Measurements from ENCODE around the gene MYOZ2. TPM values are rescaled to one million over a fixed set of nuclear protein-coding genes. Genes with fewer than 3 reads are reported as not detected.

MYOZ2 gene
- total and polyA plus RNA-seq, 3 donors from 2014 or later: 2.8 to 4.3 (median 3.2) TPM

GRCh38 chr4:119237201-119237600 is 101.6 kb downstream of the MYOZ2 start:
- no peaks in the 10 kb centered on the region for H3K36me3 ChIP-seq (ENCODE audit: low read depth, missing control alignments)
- WGBS, 2 donors: 94% methylated on average over 9 of the region's 9 CpGs
- intact Hi-C loops (cut with DNase I; ENCODE audit: low total_unique reads): no loop called here
- no peak for DNase-seq
- H3K4me3 ChIP-seq: no peak overlapping the region
- TF ChIP-seq POLR2A (IDR thresholded peaks at IDR 0.05) (no peak), CTCF (IDR thresholded peaks at IDR 0.05) (no peak)
- no peak overlapping the region for H3K27ac ChIP-seq
- no peaks in the 10 kb centered on the region for H3K9me3 ChIP-seq
- no peaks in the 10 kb centered on the region for H3K4me1 ChIP-seq
- no peaks in the 10 kb centered on the region for H3K27me3 ChIP-seq

Other genes with a start within 250 kb of the MYOZ2 start
- 10 to 100 TPM; 44.3 to 53.4 TPM for gene SYNPO2, start 247.0 kb upstream of the MYOZ2 start, total RNA-seq
- 29.1 TPM for gene SYNPO2, start 247.0 kb upstream of the MYOZ2 start, polyA plus RNA-seq (ENCODE audit: insufficient read depth, low read depth, low replicate concordance)
- gene USP53, start 76.9 kb downstream of the MYOZ2 start, total RNA-seq: 10 to 100 TPM; 46.9 to 48.1 TPM
- gene USP53, start 76.9 kb downstream of the MYOZ2 start, polyA plus RNA-seq (ENCODE audit: insufficient read depth, low read depth, low replicate concordance): 13.1 TPM
- gene FABP2, start 186.3 kb downstream of the MYOZ2 start, total RNA-seq: not detected
- gene FABP2, start 186.3 kb downstream of the MYOZ2 start, polyA plus RNA-seq (ENCODE audit: insufficient read depth, low read depth, low replicate concordance): not detected